Skeletal muscle tissue (tissue), 4 donors: ENCODE measurements around the gene TRIB2. TPM values are rescaled to one million over a fixed set of nuclear protein-coding genes. Genes with fewer than 3 reads are reported as not detected.

Experiments
- H3K27ac ChIP-seq: one replicate; pipeline ENCODE4 v1.7.0; 2013; ENCODE audit warnings: mild to moderate bottlenecking, low read depth, low read length, inconsistent platforms
- H3K27me3 ChIP-seq, 3 donors: one replicate each; pipeline ENCODE4 v1.7.0; 2013; ENCODE audit warnings: low read length in 3 of 3; ENCODE audit not compliant: control insufficient read depth in 3 of 3, insufficient read depth in 3 of 3
- H3K36me3 ChIP-seq, 3 donors: one replicate each; pipeline ENCODE4 v1.7.0; 2013; ENCODE audit warnings: low read length in 3 of 3; ENCODE audit not compliant: control insufficient read depth in 3 of 3, insufficient read depth in 3 of 3
- H3K4me1 ChIP-seq, 3 donors: one replicate each; pipeline ENCODE4 v1.7.0; 2013; ENCODE audit warnings: low read length in 3 of 3, mild to moderate bottlenecking in 3 of 3; ENCODE audit not compliant: control insufficient read depth in 3 of 3, insufficient read depth in 3 of 3
- H3K4me3 ChIP-seq, 3 donors: one replicate each; pipeline ENCODE4 v1.7.0; 2013; ENCODE audit warnings: low read length in 3 of 3
- H3K9ac ChIP-seq, 3 donors: one replicate each; pipeline ENCODE4 v1.7.0; 2013; ENCODE audit warnings: low read length in 3 of 3, mild to moderate bottlenecking in 3 of 3, moderate library complexity in 2 of 3, low read depth in 1 of 3
- H3K9me3 ChIP-seq, 3 donors: one replicate each; pipeline ENCODE4 v1.7.0; 2013; ENCODE audit warnings: low read length in 3 of 3; ENCODE audit not compliant: control insufficient read depth in 3 of 3
- total RNA-seq: library from RNA; depleted of rRNA; stranded (reverse); fragments of >200 nt; gene quantifications from one replicate; pipeline ENCODE4 v1.2.3, GENCODE V29; 2014
- donor health status: Osteomylitis.

The TRIB2 gene
- total RNA-seq, 1 donor from 2014 or later, result 38.1 TPM

- Histone ChIP-seq H3K9me3 (no peaks in the 10 kb centered on the region), H3K4me3 (no peak overlapping the region), H3K27ac (peak overlapping the region; percentile 38), H3K9ac (no peak overlapping the region), H3K4me1 (peaks cover 4 to 13% (median 8%) of the 10 kb centered on the region in 3 donors), H3K36me3 (no peaks in the 10 kb centered on the region), H3K27me3 (no peaks in the 10 kb centered on the region)
These were observed 42.5 kb downstream of the TRIB2 start for GRCh38 chr2:12759248-12759647.

GRCh38 chr2:12761104-12761503 lies 44.4 kb downstream of the TRIB2 start:
- H3K9me3 ChIP-seq, result no peaks in the 10 kb centered on the region
- H3K27me3 ChIP-seq, result no peaks in the 10 kb centered on the region
- no peak overlapping the region for H3K27ac ChIP-seq
- peaks cover 4 to 10% (median 7%) of the 10 kb centered on the region in 3 donors for H3K4me1 ChIP-seq
- no peak overlapping the region for H3K9ac ChIP-seq
- no peak overlapping the region for H3K4me3 ChIP-seq
- no peaks in the 10 kb centered on the region for H3K36me3 ChIP-seq

- Histone ChIP-seq H3K36me3 (no peaks in the 10 kb centered on the region), H3K27ac (no peak overlapping the region), H3K4me3 (no peak overlapping the region), H3K9me3 (no peaks in the 10 kb centered on the region), H3K4me1 (peaks cover 4 to 11% (median 7%) of the 10 kb centered on the region in 3 donors), H3K27me3 (no peaks in the 10 kb centered on the region), H3K9ac (no peak overlapping the region)
These were observed 45.6 kb downstream of the TRIB2 start for GRCh38 chr2:12762337-12762736.

- H3K4me1 ChIP-seq, result peaks cover 4 to 11% (median 7%) of the 10 kb centered on the region in 3 donors
These were observed 46.2 kb downstream of the TRIB2 start for GRCh38 chr2:12762976-12763375.

GRCh38 chr2:12763486-12763885 lies 46.8 kb downstream of the TRIB2 start:
- H3K9me3 ChIP-seq, result no peaks in the 10 kb centered on the region
- H3K4me1 ChIP-seq, result peaks cover 4 to 11% (median 7%) of the 10 kb centered on the region in 3 donors
- H3K27ac ChIP-seq, result no peak overlapping the region
- no peak overlapping the region for H3K4me3 ChIP-seq
- no peaks in the 10 kb centered on the region for H3K27me3 ChIP-seq
- H3K36me3 ChIP-seq, result no peaks in the 10 kb centered on the region
- no peak overlapping the region for H3K9ac ChIP-seq

More at GRCh38 chr2:12762976-12763375, 46.2 kb downstream of the TRIB2 start:
- Histone ChIP-seq H3K9me3 (no peaks in the 10 kb centered on the region), H3K27me3 (no peaks in the 10 kb centered on the region), H3K4me3 (no peak overlapping the region), H3K36me3 (no peaks in the 10 kb centered on the region), H3K27ac (no peak overlapping the region), H3K9ac (no peak overlapping the region)

- H3K9me3 ChIP-seq, result no peaks in the 10 kb centered on the region
- H3K27me3 ChIP-seq, result no peaks in the 10 kb centered on the region
- no peaks in the 10 kb centered on the region for H3K36me3 ChIP-seq
- no peak overlapping the region for H3K9ac ChIP-seq
- no peak overlapping the region for H3K27ac ChIP-seq
- no peak overlapping the region for H3K4me3 ChIP-seq
- H3K4me1 ChIP-seq, result peaks cover under 1 to 6% (median 4%) of the 10 kb centered on the region in 3 donors
These were observed 47.5 kb downstream of the TRIB2 start for GRCh38 chr2:12764075-12764730.

- Histone ChIP-seq H3K27ac (no peak overlapping the region), H3K9me3 (no peaks in the 10 kb centered on the region), H3K4me3 (no peak overlapping the region), H3K27me3 (no peaks in the 10 kb centered on the region), H3K36me3 (no peaks in the 10 kb centered on the region), H3K9ac (no peak overlapping the region), H3K4me1 (peaks cover 0 to 2% (median 0%) of the 10 kb centered on the region in 3 donors)
These were observed 48.3 kb downstream of the TRIB2 start for GRCh38 chr2:12764849-12765605.

- Histone ChIP-seq H3K27ac (no peak overlapping the region), H3K36me3 (no peaks in the 10 kb centered on the region), H3K9me3 (no peaks in the 10 kb centered on the region), H3K4me1 (peaks cover 0 to 2% (median 0%) of the 10 kb centered on the region in 3 donors), H3K4me3 (no peak overlapping the region), H3K27me3 (no peaks in the 10 kb centered on the region), H3K9ac (no peak overlapping the region)
These were observed 49.7 kb downstream of the TRIB2 start for GRCh38 chr2:12766421-12766879.

GRCh38 chr2:12767541-12767940 lies 50.8 kb downstream of the TRIB2 start:
- Histone ChIP-seq H3K27ac (no peak overlapping the region), H3K4me3 (no peak overlapping the region)

GRCh38 chr2:12767996-12768624 lies 51.4 kb downstream of the TRIB2 start:
- no peak overlapping the region for H3K27ac ChIP-seq
- no peak overlapping the region for H3K9ac ChIP-seq
- H3K4me1 ChIP-seq, result peaks cover 0 to 2% (median 0%) of the 10 kb centered on the region in 3 donors
- H3K4me3 ChIP-seq, result no peak overlapping the region
- no peaks in the 10 kb centered on the region for H3K9me3 ChIP-seq
- H3K36me3 ChIP-seq, result no peaks in the 10 kb centered on the region
- H3K27me3 ChIP-seq, result no peaks in the 10 kb centered on the region

More at GRCh38 chr2:12767541-12767940, 50.8 kb downstream of the TRIB2 start:
- Histone ChIP-seq H3K27me3 (no peaks in the 10 kb centered on the region), H3K36me3 (no peaks in the 10 kb centered on the region), H3K4me1 (peaks cover 0 to 2% (median 0%) of the 10 kb centered on the region in 3 donors), H3K9ac (no peak overlapping the region), H3K9me3 (no peaks in the 10 kb centered on the region)
